B cell (primary cell): ENCODE results near the gene ANTKMT. TPM values are rescaled to one million over a fixed set of nuclear protein-coding genes. Genes with fewer than 3 reads are reported as not detected.

Experiments
- ATAC-seq: fragments of 200-7000 bp; cut with Tn5 transposase; one replicate; pipeline ENCODE4 v1.10.0; 2021; ENCODE audit warnings: low read depth, mild to moderate bottlenecking, moderate number of reproducible peaks, moderate library complexity
- CTCF ChIA-PET: fragments of 350-600 bp; sonication (Branson Sonifier 250); formaldehyde crosslinking; loops from one replicate; lab custom pipeline; 2021; ENCODE audit warnings: antibody characterized with exemption, inconsistent platforms; lab: Charles Lee
- POLR2A ChIA-PET: fragments of 350-600 bp; sonication (Branson Sonifier 250); formaldehyde crosslinking; loops from one replicate; lab custom pipeline; 2021; ENCODE audit warnings: antibody characterized with exemption; lab: Charles Lee
- DNase-seq: peaks from one replicate; pipeline ENCODE4 v3.0.0; 2013
- H2AFZ ChIP-seq: 2 replicates; pipeline ENCODE4 v1.6.1; 2012; ENCODE audit warnings: mild to moderate bottlenecking, low read depth, low read length; ENCODE audit not compliant: insufficient read depth, poor library complexity, severe bottlenecking
- H3K27ac ChIP-seq, 2 donors: 1 replicate in 1 of 2; 2 replicates in 1 of 2; pipeline ENCODE4 v1.5.1; 2012 to 2013; ENCODE audit warnings: low read length in 2 of 2, mild to moderate bottlenecking in 2 of 2, moderate library complexity in 1 of 2
- H3K27me3 ChIP-seq, 4 experiments: fragments of 200-600 bp in 1 of 4; sonication (generic) in 1 of 4; replicated peaks in 1 of 4; 1 replicate in 2 of 4; 2 replicates in 2 of 4; pipeline versions ENCODE4 v1.6.1 to v1.7.0; 2013 to 2016; ENCODE audit warnings: low read length in 3 of 4, mild to moderate bottlenecking in 2 of 4, mixed read lengths in 1 of 4, moderate library complexity in 1 of 4; ENCODE audit not compliant: insufficient read depth in 4 of 4, control insufficient read depth in 3 of 4; ENCODE audit errors: control extremely low read depth in 1 of 4
- H3K36me3 ChIP-seq, 2 experiments: replicated peaks in 1 of 2; 1 replicate in 1 of 2; 2 replicates in 1 of 2; pipeline versions ENCODE4 v1.6.1 to v1.7.1; 2013; ENCODE audit warnings: low read length in 1 of 2; ENCODE audit not compliant: insufficient read depth in 2 of 2, control insufficient read depth in 1 of 2; ENCODE audit errors: control extremely low read depth in 1 of 2, extremely low read depth in 1 of 2
- H3K4me1 ChIP-seq, 2 donors: fragments of 200-600 bp in 1 of 2; sonication (generic) in 1 of 2; 1 replicate in 1 of 2; 2 replicates in 1 of 2; pipeline versions ENCODE4 v1.5.1 to v1.6.1; 2013 to 2017; ENCODE audit warnings: low read length in 2 of 2; ENCODE audit not compliant: control insufficient read depth in 2 of 2, insufficient read depth in 2 of 2
- H3K4me2 ChIP-seq: replicated peaks from 2 replicates; pipeline ENCODE3; 2012; ENCODE audit warnings: mild to moderate bottlenecking, low read depth, low read length; ENCODE audit not compliant: poor library complexity, severe bottlenecking
- H3K4me3 ChIP-seq, 5 experiments: fragments of 200-600 bp in 1 of 5; sonication (generic) in 1 of 5; 1 replicate in 3 of 5; 2 replicates in 2 of 5; pipeline versions ENCODE4 v1.5.1 to v1.7.0; 2011 to 2016; ENCODE audit warnings: low read length in 4 of 5, mild to moderate bottlenecking in 4 of 5, low read depth in 2 of 5, control low read depth in 1 of 5, moderate library complexity in 1 of 5; ENCODE audit not compliant: insufficient read depth in 1 of 5; ENCODE audit errors: control extremely low read depth in 1 of 5, extremely low read depth in 1 of 5
- H3K79me2 ChIP-seq: fragments of 200-600 bp; sonication (generic); one replicate; pipeline ENCODE4 v1.6.0; 2016; ENCODE audit warnings: low read length; ENCODE audit not compliant: control insufficient read depth, insufficient read depth
- H3K9ac ChIP-seq: fragments of 200-600 bp; sonication (generic); 2 replicates; pipeline ENCODE4 v1.6.1; 2017; ENCODE audit warnings: mild to moderate bottlenecking, low read length, moderate library complexity
- H3K9me3 ChIP-seq, 3 donors: one replicate each; pipeline versions ENCODE4 v1.6.1 to v1.7.1; 2013; ENCODE audit warnings: low read length in 2 of 3; ENCODE audit not compliant: control insufficient read depth in 2 of 3, insufficient read depth in 1 of 3; ENCODE audit errors: control extremely low read depth in 1 of 3
- H4K20me1 ChIP-seq: 2 replicates; pipeline ENCODE4 v1.6.0; 2012; ENCODE audit warnings: mild to moderate bottlenecking, low read length; ENCODE audit not compliant: insufficient read depth, control insufficient read depth, poor library complexity, severe bottlenecking
- H3K27ac Mint-ChIP-seq: one replicate; pipeline ENCODE4 v1.8.0; 2021; ENCODE audit warnings: mixed read lengths
- H3K27me3 Mint-ChIP-seq: one replicate; pipeline ENCODE4 v1.8.0; 2021; ENCODE audit warnings: mixed read lengths
- H3K4me1 Mint-ChIP-seq: one replicate; pipeline ENCODE4 v1.8.0; 2021; ENCODE audit warnings: mixed read lengths
- H3K4me3 Mint-ChIP-seq: one replicate; pipeline ENCODE4 v1.8.0; 2021; ENCODE audit warnings: mixed read lengths
- H3K9me3 Mint-ChIP-seq: one replicate; pipeline ENCODE4 v1.8.0; 2022; ENCODE audit warnings: mixed read lengths; ENCODE audit not compliant: insufficient read depth
- CTCF ChIP-seq: fragments of 200-600 bp; IDR thresholded peaks from one replicate; pipeline ENCODE4 v1.8.0; 2022; ENCODE audit warnings: antibody characterized with exemption, mild to moderate bottlenecking
- EZH2 ChIP-seq: IDR thresholded peaks from 2 replicates; pipeline ENCODE4 v1.6.1; 2012; ENCODE audit warnings: borderline replicate concordance, low read depth, mild to moderate bottlenecking, moderate library complexity, low read length; ENCODE audit not compliant: insufficient read depth, poor library complexity, severe bottlenecking
- WGBS: methylation state at CpG from one replicate; pipeline ENCODE4 v1.1.5; 2013; ENCODE audit warnings: missing lambda C conversion rate; ENCODE audit not compliant: insufficient coverage; 5-methylcytosine and 5-hydroxymethylcytosine counted together
- intact Hi-C: fragments of 100-400 bp; cut with micrococcal nuclease; formaldehyde crosslinking; loops from one replicate; pipeline ENCODE4 v1.10.0; 2022
- polyA plus RNA-seq: library from polyadenylated mRNA; depleted of rRNA; stranded (reverse); fragments of >200 nt; gene quantifications from 2 replicates; pipeline ENCODE4 v1.2.3, GENCODE V29; 2012
- total RNA-seq, 2 donors: library from RNA; stranded (reverse); fragments of 120-200 nt in 1 of 2; gene quantifications; 1 replicate in 1 of 2; 2 replicates in 1 of 2; pipeline versions ENCODE4 v1.2.3 to v1.2.4, GENCODE V29; 2013 to 2022

Gene ANTKMT
- total and polyA plus RNA-seq, 2 donors (not counting 1 experiment from before 2014, with no cell fraction given) = 41.0 to 54.1 TPM

DNA sequence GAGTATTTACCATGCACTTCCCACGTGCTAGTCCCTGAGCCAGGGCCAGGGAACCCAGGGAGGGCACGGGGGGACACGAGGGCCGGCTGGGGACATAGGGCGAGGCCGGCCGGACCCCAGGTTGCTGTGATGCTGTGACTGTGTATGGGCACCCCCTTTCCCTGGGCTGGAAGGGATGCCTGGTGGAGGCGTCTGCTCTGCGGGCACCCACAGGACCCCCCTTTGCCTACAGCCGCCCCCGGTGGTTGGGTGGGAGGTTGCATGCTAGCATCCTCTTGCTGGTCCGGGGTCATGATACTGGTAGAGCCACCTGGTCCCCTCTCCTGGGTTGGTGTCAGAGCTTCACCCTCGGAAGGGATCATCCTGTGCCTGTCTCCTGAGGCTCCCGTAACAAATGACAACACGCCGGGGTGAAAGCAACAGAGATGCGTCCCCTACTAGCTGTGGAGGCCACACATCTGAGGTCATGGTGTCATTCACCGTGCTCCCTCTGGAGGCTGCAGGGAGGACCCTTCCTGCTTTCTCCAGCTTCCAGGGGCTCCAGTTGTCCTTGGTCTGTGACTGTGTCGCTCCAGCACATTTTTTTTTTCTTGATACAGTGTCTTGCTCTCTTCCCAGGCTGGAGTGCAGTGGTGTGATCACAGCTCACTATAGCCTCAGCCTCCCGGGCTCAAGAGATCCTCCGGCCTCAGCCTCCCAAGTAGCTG is 23.0 kb downstream of the ANTKMT start:
- no peak overlapping the region for H2AFZ ChIP-seq
- peaks cover 9% of the 10 kb centered on the region for H4K20me1 ChIP-seq
- Mint-ChIP-seq H3K27me3 (no peaks in the 10 kb centered on the region), H3K9me3 (no peaks in the 10 kb centered on the region), H3K4me3 (no peak overlapping the region), H3K27ac (no peak overlapping the region), H3K4me1 (peaks cover 10% of the 10 kb centered on the region)
- ChIA-PET CTCF (interaction anchor here (0.9 to 5.9 kb wide), 4 partner anchors 23 to 41 kb away, joined by 3 to 26 read pairs (median 8); partner anchors contain the start of genes ANTKMT and METRN), POLR2A (no interaction called here)
- no peaks in the 10 kb centered on the region for H3K27me3 ChIP-seq
- no peaks in the 10 kb centered on the region for H3K36me3 ChIP-seq
- H3K4me1 ChIP-seq = peaks cover 12 to 18% of the 10 kb centered on the region in 2 donors
- no peak overlapping the region for H3K9ac ChIP-seq
- no peaks in the 10 kb centered on the region for H3K9me3 ChIP-seq
- peak; percentile 39 for TF ChIP-seq CTCF
- no peak for TF ChIP-seq EZH2
- peaks cover 16% of the 10 kb centered on the region for H3K79me2 ChIP-seq
- DNase-seq (peak; percentile 27), ATAC-seq (no peak)
- intact Hi-C loops = no loop called here
- H3K27ac ChIP-seq = no peak overlapping the region
- H3K4me3 ChIP-seq = no peak overlapping the region
- WGBS = 88% methylated on average over 19 of the region's 21 CpGs
- H3K4me2 ChIP-seq = no peak overlapping the region

DNA sequence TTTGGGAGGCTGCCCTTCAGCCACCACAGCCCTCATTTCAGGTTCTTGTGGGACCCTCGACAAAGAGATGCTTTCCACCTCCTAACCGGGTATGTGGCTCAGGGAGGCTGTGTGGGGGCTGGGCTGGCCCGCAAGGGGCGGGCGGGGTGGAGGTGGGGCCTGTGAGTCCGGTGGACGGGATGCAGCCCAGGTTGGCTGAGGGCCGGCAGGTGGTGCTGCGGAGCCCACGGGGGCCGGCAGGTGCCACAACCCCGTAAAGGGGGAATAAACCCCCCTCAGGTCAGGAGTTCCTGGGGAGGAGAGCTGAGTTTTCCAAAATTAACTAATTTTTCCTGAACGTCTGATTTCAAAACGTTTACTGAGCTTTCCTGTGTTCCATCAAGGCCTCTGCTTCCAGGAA is 24.8 kb downstream of the ANTKMT start:
- no peak for ATAC-seq
- DNase-seq = no peak

More for the DNA sequence above, 24.8 kb downstream of the ANTKMT start:
- Histone ChIP-seq H3K27me3 (no peaks in the 10 kb centered on the region), H3K9ac (no peak overlapping the region), H3K79me2 (peaks cover under 1% of the 10 kb centered on the region), H3K9me3 (no peaks in the 10 kb centered on the region), H4K20me1 (no peaks in the 10 kb centered on the region), H3K36me3 (no peaks in the 10 kb centered on the region), H3K27ac (no peak overlapping the region), H3K4me2 (no peak overlapping the region), H3K4me1 (peaks cover 0 to 4% of the 10 kb centered on the region in 2 donors), H3K4me3 (no peak overlapping the region), H2AFZ (no peak overlapping the region)
- Mint-ChIP-seq H3K4me1 (no peaks in the 10 kb centered on the region), H3K27ac (no peak overlapping the region), H3K9me3 (no peaks in the 10 kb centered on the region), H3K27me3 (no peaks in the 10 kb centered on the region), H3K4me3 (no peak overlapping the region)
- no peak for TF ChIP-seq EZH2
- no peak for TF ChIP-seq CTCF
- POLR2A ChIA-PET = no interaction called here
- 20% methylated on average over 8 of the region's 14 CpGs for WGBS
- CTCF ChIA-PET = interaction anchor here (2.9 to 5.9 kb wide), 2 partner anchors 25 to 39 kb away, joined by 6 to 26 read pairs; partner anchors contain the start of gene ANTKMT
- intact Hi-C loops = no loop called here
